ENCODE data around the gene CREB3L1. TPM values are rescaled to one million over a fixed set of nuclear protein-coding genes. Genes with fewer than 3 reads are reported as not detected.
"Not testable (repeated sequence)": the region's sequence is repeated elsewhere in the genome, so short reads cannot be mapped to it uniquely, and the experiment has no call there.

CREB3L1 gene
- total RNA-seq, 1 donor from 2014 or later, result 40.5 TPM

GRCh38 chr11:46254133-46254491, 23.4 kb upstream of the CREB3L1 start:
- no peak for ATAC-seq
- TF ChIP-seq CTCF (IDR thresholded peaks at IDR 0.05), result no peak
- Histone ChIP-seq H3K27me3 (ENCODE audit: low read depth) (no peaks in the 10 kb centered on the region), H3K27ac (no peak overlapping the region), H3K36me3 (no peaks in the 10 kb centered on the region), H3K4me3 (no peak overlapping the region), H3K9me3 (no peaks in the 10 kb centered on the region), H3K4me1 (no peaks in the 10 kb centered on the region)
- DNase-seq, result no peak
- intact Hi-C loops (cut with DNase I), result no loop called here

GRCh38 chr11:46256540-46257001, 20.9 kb upstream of the CREB3L1 start:
- no peaks in the 10 kb centered on the region for H3K27me3 ChIP-seq (ENCODE audit: low read depth)
- intact Hi-C loops (cut with DNase I), result no loop called here
- H3K36me3 ChIP-seq, result no peaks in the 10 kb centered on the region
- no peak overlapping the region for H3K4me3 ChIP-seq
- no peak overlapping the region for H3K27ac ChIP-seq
- DNase-seq (no peak), ATAC-seq (no peak)
- H3K4me1 ChIP-seq, result no peaks in the 10 kb centered on the region
- H3K9me3 ChIP-seq, result no peaks in the 10 kb centered on the region
- no peak for TF ChIP-seq CTCF (IDR thresholded peaks at IDR 0.05)

GRCh38 chr11:46259347-46259746, 18.1 kb upstream of the CREB3L1 start:
- intact Hi-C loops (cut with DNase I); H3K27ac ChIP-seq; H3K4me3 ChIP-seq; H3K4me1 ChIP-seq; H3K27me3 ChIP-seq (ENCODE audit: low read depth); H3K9me3 ChIP-seq; ATAC-seq; DNase-seq; H3K36me3 ChIP-seq: not testable (repeated sequence)

- Histone ChIP-seq H3K4me3 (no peak overlapping the region), H3K4me1 (no peaks in the 10 kb centered on the region), H3K27me3 (ENCODE audit: low read depth) (no peaks in the 10 kb centered on the region), H3K27ac (no peak overlapping the region), H3K9me3 (no peaks in the 10 kb centered on the region), H3K36me3 (no peaks in the 10 kb centered on the region)
- ATAC-seq (no peak), DNase-seq (no peak)
- intact Hi-C loops (cut with DNase I), result no loop called here
- no peak for TF ChIP-seq CTCF (IDR thresholded peaks at IDR 0.05)
Measured at GRCh38 chr11:46259971-46260560, 17.4 kb upstream of the CREB3L1 start.

- ATAC-seq (no peak), DNase-seq (no peak)
- H3K27ac ChIP-seq, result no peak overlapping the region
- TF ChIP-seq CTCF (IDR thresholded peaks at IDR 0.05), result no peak
- no peaks in the 10 kb centered on the region for H3K27me3 ChIP-seq (ENCODE audit: low read depth)
- H3K4me1 ChIP-seq, result no peaks in the 10 kb centered on the region
- H3K4me3 ChIP-seq, result no peak overlapping the region
- intact Hi-C loops (cut with DNase I), result no loop called here
- no peaks in the 10 kb centered on the region for H3K9me3 ChIP-seq
- no peaks in the 10 kb centered on the region for H3K36me3 ChIP-seq
Measured at GRCh38 chr11:46263120-46263519, 14.3 kb upstream of the CREB3L1 start.

- no peak for DNase-seq
- Histone ChIP-seq H3K4me1 (no peaks in the 10 kb centered on the region), H3K27ac (no peak overlapping the region), H3K27me3 (ENCODE audit: low read depth) (no peaks in the 10 kb centered on the region), H3K4me3 (no peak overlapping the region), H3K9me3 (no peaks in the 10 kb centered on the region), H3K36me3 (no peaks in the 10 kb centered on the region)
- intact Hi-C loops (cut with DNase I), result no loop called here
- TF ChIP-seq CTCF (IDR thresholded peaks at IDR 0.05), result no peak
- no peak for ATAC-seq
Measured at GRCh38 chr11:46264030-46264429, 13.4 kb upstream of the CREB3L1 start.

All from lower lobe of right lung (tissue), 2 donors.